GM21447 (cell line): ENCODE results near the gene COPS6.

ENCODE experiments used
- ATAC-seq: cut with Tn5 transposase; IDR thresholded peaks from one replicate; pipeline ENCODE4 v1.9.1; 2021; ENCODE audit not compliant: unreplicated experiment

Gene COPS6

GRCh38 chr7:100101016-100101862 lies 12.5 kb downstream of the COPS6 start, which contains the start of the genes AP4M1 and MCM7:
TSS of gene AP4M1 (plus strand) at chr7:100101643. CDS start at chr7:100101715, 72 bp downstream.
TSS of gene MCM7 (minus strand) at chr7:100101397. CDS start at chr7:100101294, 103 bp downstream.
- peak; percentile 71 for ATAC-seq

- no peak for ATAC-seq
Observed at GRCh38 chr7:100102950-100103840, 14.4 kb downstream of the COPS6 start.

DNA sequence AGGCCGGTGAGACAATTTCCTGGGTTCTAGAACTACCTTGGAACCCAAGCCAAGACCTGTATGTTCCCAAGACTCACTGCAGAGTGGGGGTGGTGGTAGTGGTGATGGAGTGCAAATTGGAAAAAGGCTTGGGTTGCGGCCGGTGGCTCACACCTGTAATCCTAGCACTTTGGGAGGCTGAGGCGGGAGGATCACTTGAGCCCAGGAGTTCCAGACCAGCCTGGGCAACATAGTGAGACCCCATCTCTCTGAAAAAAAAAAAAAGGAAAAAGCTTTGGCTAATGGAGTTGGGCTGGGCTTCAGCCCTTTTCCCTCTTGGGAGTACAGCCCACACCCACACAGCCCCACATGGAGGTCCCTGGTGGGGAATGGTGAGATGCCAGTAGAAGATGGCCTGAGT lies 16.8 kb downstream of the COPS6 start:
- no peak for ATAC-seq

DNA sequence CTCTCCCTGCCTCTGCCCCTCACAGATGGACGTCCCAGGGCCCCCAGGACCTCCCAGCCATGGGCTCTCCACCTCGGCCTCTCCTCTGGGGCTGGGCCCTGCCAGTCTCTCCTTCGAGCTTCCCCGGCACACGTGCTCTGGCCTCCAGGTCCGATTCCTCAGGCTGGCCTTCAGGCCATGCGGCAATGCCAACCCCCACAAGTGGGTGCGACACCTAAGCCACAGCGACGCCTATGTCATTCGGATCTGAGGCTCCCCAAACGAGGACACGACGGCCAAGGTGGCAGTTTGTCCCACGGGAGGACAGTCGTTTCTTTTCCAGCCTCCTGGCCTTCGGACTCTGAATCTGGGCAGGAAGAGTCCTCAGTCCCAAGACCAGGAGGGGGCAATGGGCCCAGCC lies 17.9 kb downstream of the COPS6 start:
- no peak for ATAC-seq

DNA sequence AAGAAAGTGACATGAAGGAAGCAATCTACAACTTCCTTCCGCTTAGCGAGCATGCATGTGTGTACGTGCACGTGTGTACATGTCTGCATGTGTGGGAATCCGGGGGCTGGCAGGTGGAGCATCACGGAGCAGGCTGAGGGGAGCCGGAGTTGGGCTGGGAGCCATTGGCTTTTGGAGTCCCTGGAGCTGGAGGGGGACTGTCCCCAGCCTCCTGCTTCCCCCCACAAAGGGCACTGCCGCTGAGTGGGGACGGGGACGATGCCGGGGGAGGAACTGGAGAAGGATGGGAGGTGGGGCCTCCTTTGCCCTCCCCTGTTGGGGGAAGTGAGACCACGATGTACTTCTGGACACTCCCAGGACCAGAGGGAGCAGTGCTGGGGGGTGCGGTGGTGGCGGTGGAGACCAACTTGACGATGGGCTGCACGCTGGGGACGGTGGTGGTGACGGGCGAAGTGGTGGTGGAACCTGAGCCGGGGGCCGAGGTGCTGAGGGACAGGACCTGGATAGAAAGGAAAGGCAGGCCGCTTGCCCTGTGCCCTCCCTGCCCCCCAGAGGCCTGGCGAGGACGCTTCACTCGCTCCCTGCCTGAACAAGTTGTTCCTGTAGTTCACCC lies 18.5 kb downstream of the COPS6 start:
- no peak for ATAC-seq

DNA sequence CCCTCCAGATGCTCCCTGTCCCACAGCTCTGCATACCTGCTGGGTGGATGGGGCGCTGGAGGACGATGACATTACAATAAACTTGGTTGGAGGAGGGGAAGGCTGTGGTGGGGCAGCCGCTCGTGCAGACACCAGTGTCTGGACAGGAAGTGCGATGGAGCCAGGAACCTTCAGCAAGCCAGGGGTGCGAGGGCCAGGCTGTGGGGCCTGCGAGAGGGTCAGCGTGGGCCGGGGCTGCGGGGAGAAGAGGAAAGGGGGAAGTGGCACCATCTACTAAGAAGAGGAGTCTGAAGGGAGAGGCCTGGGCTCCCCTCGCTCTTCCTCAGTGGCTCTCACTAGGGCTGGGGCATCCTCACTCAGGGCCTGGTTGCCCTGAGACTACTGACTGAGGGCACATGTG lies 19.1 kb downstream of the COPS6 start:
- ATAC-seq = no peak

DNA sequence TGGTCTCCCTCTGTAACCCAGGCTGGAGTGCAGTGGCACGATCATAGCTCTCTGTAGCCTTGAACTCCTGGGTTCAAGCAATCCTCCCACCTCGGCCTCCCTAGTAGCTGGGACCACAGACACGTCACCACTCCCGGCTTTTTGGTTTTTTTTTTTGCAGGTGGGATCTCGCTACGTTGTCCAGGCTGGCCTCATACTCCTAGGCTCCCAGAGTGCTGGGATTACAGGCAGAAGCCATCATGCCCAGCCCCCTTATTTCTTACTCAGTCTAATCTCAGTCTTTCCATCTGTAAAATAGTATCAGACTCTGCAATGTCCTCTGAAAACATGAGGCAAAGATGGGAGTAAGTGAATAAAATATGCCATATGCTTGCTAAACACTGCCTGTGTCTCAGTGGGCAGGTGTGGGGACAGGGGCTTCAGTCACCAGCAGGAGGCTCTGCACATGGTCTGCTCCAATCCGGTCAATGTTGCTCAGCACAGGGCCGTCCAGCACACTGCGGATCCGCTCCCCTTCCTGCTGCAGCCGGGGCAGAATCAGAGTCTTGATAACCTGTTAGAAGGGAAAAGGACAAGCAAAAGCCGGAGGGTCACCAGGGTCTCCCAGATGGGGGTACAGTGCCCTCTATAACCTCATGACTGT lies 20.9 kb downstream of the COPS6 start:
- ATAC-seq = no peak

GRCh38 chr7:100111156-100111555 lies 22.4 kb downstream of the COPS6 start:
- ATAC-seq = no peak

DNA sequence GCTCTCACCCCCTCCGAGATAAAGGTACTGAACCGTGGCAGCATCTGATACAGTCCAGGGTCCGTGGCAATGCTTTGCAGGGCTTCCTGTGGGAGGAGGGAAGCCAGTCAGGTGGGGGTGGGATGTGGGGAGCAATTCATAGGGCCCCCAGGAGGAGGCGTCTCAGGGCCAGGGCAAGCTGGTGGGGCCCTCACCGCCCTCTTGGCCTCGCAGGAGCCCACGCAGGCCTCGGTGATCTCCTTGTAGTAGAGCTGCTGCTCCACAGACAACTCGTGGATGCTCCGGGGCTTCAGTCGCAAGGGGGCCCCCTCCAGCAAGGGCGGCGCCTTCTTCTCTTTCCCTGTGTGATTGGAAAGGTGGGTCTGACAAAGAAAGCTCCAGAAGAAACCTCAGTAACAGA lies 23.1 kb downstream of the COPS6 start:
- ATAC-seq = no peak

DNA sequence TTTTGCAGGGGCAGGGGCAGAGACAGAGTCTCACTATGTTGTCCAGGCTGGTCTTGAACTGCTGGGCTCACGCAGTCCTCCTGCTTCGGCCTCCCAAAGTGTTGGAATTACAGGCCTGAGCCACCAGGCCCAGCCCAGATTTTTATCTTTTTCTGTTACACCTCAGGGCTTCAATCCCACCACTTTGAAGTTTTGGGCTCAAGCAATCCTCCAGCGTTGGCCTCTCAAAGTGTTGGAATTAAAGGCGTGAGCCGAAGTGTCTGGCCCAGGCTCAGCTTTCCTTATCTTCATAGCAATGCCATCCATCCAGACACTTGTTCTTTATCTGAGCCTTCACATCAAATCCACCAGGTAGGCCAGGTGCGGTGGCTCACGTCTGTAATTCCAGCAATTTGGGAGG lies 26.3 kb downstream of the COPS6 start:
- ATAC-seq = no peak

GRCh38 chr7:100118388-100119071 lies 29.8 kb downstream of the COPS6 start:
- no peak for ATAC-seq

- ATAC-seq = peak; percentile 68
Observed at GRCh38 chr7:100119072-100119969, 30.6 kb downstream of the COPS6 start, which contains the start of the genes CNPY4 and TAF6. TSS of gene CNPY4 (plus strand) at chr7:100119634. CDS start at chr7:100119745, 111 bp downstream. TSS of gene TAF6 (minus strand) at chr7:100119358. CDS start at chr7:100114209, 5,149 bp downstream.

DNA sequence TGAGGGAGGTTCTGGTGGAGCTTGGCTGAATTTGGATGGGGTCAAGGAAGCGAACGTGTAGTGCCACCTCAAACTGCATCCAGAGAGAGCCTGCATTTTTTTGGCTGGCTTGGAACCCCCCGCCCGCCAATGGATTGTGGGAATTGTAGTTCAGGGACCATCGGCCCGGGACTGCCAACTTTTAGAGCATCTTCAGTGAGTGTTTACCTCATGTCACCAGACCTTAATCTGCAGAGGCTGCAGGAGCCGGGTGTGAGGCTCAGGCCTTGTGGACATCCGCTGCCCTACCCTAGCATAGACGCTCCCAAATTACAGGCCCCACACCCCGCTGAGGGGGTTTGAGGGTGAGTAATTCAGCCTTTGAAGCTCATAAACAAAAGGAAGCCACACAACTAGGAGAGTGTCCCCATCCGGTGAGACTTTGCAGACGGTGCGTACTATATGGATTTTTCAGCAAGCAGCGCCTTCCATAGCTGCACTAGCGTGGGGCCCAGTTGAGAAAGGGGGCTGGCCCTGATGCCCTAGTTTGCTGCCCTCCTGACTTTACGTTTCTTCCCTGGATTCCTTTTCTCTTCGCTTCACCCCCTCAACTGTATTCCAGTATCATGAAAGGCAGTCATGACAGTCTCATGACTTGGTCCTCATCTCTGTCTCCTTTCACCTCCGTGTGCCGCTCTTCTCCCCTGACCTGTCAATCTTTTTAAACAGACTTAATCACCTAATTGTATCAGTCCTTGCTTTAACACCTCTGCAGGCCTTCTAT lies 31.4 kb downstream of the COPS6 start:
- peak; percentile 29 for ATAC-seq

DNA sequence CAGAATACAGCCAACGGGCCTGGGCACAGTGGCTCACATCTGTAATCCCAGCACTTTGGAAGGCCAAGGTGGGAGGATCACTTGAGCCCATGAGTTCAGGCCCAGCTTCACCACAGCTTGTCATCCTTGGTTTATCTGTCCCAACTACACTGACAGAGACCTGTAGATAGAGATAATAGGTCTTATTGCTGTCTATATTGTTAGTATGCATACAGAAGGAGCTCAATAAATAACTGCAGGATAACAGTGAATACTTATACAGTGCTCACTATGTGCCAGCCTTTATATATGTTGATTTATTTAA lies 31.9 kb downstream of the COPS6 start:
- no peak for ATAC-seq

GRCh38 chr7:100122067-100122466 lies 33.3 kb downstream of the COPS6 start:
- no peak for ATAC-seq

DNA sequence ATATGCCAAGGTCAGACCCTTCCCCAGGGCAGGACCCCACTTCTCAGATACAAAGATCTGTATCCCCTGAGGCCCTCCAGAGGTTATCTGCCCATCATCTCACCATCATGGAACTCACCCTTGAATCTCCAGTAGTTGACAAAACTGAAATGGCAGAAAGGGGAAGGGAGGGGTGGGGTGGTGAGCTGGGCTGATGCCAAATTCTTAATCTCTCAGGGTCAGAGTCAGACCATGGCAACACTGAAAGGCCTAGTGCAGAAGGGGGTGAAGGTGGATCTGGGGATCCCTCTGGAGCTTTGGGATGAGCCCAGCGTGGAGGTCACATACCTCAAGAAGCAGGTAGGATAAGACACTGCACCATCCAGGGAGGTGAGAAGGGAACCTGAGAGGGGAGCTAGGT lies 33.8 kb downstream of the COPS6 start:
- ATAC-seq = no peak

- ATAC-seq = no peak
Observed at GRCh38 chr7:100124301-100125230, 35.8 kb downstream of the COPS6 start.
